Endothelial cell of umbilical vein (primary cell): ENCODE results near the gene CTNNA2. TPM values are rescaled to one million over a fixed set of nuclear protein-coding genes. Genes with fewer than 3 reads are reported as not detected.

ENCODE experiments used
- BruUV-seq: library from RNA; stranded (reverse); fragments of 400-500 nt; replicated peaks from 2 replicates; lab custom pipeline; 2021; lab: Mats Ljungman, UMichigan
- CTCF ChIA-PET: fragments of 300-600, 350-600 bp; sonication (Branson Sonifier 250); formaldehyde crosslinking; loops from one replicate; lab custom pipeline; 2021; ENCODE audit warnings: antibody characterized with exemption, inconsistent platforms; lab: Charles Lee
- POLR2A ChIA-PET: fragments of 300-600, 350-600 bp; sonication (Branson Sonifier 250); formaldehyde crosslinking; loops from one replicate; lab custom pipeline; 2021; ENCODE audit warnings: antibody characterized with exemption, inconsistent platforms; lab: Charles Lee
- DNase-seq: peaks from one replicate; pipeline ENCODE4 v3.0.0-alpha.2; 2011; ENCODE audit warnings: low read depth, low spot score
- FAIRE-seq: peaks from 2 replicates; lab custom pipeline; 2011; peaks lifted over from hg19 to GRCh38; lab: Jason Lieb, UNC
- H2AFZ ChIP-seq: 2 replicates; pipeline ENCODE4 v1.6.0; 2012; ENCODE audit warnings: low read depth, low read length, control low read depth, inconsistent platforms
- H3K27ac ChIP-seq: 2 replicates; pipeline ENCODE4 v1.5.1; 2011; ENCODE audit warnings: low read depth, mild to moderate bottlenecking, control low read depth, low read length, moderate library complexity; ENCODE audit not compliant: insufficient read depth
- H3K27me3 ChIP-seq, 2 experiments: 2 replicates each; pipeline versions ENCODE4 v1.6.0 to v1.6.1; 2011; ENCODE audit warnings: low read length in 2 of 2, mixed read lengths in 1 of 2; ENCODE audit not compliant: control insufficient read depth in 2 of 2, insufficient read depth in 2 of 2
- H3K36me3 ChIP-seq, 2 experiments: 2 replicates in 1 of 2; 3 replicates in 1 of 2; pipeline ENCODE4 v1.5.1; 2011; ENCODE audit warnings: low read length in 2 of 2, mild to moderate bottlenecking in 1 of 2, moderate library complexity in 1 of 2; ENCODE audit not compliant: control insufficient read depth in 2 of 2, insufficient read depth in 2 of 2; ENCODE audit errors: extremely low read depth in 1 of 2
- H3K4me1 ChIP-seq: 3 replicates; pipeline ENCODE4 v1.5.1; 2011; ENCODE audit warnings: mild to moderate bottlenecking, low read length; ENCODE audit not compliant: control insufficient read depth, insufficient read depth; ENCODE audit errors: extremely low read depth
- H3K4me2 ChIP-seq: 2 replicates; pipeline ENCODE4 v1.6.1; 2011; ENCODE audit warnings: low read length, control low read depth, mixed read lengths; ENCODE audit not compliant: insufficient read depth
- H3K4me3 ChIP-seq, 3 experiments: fragments of 200-600 bp in 1 of 3; sonication (generic), shearing (Covaris generic) in 1 of 3; replicated peaks in 1 of 3; 2 replicates each; pipeline ENCODE4 v1.5.1; 2011 to 2016; ENCODE audit warnings: control low read depth in 3 of 3, low read length in 3 of 3, mild to moderate bottlenecking in 2 of 3, inconsistent platforms in 1 of 3, low read depth in 1 of 3, moderate library complexity in 1 of 3; ENCODE audit not compliant: insufficient read depth in 1 of 3
- H3K79me2 ChIP-seq: 2 replicates; pipeline ENCODE4 v1.6.0; 2012; ENCODE audit warnings: low read length, inconsistent platforms; ENCODE audit not compliant: control insufficient read depth, insufficient read depth
- H3K9ac ChIP-seq: replicated peaks from 2 replicates; pipeline ENCODE3; 2011; ENCODE audit warnings: low read length, control low read depth; ENCODE audit not compliant: insufficient read depth; ENCODE audit errors: extremely low read depth
- H3K9me1 ChIP-seq: replicated peaks from 3 replicates; pipeline ENCODE4 v1.6.0; 2011; ENCODE audit warnings: mild to moderate bottlenecking, low read length; ENCODE audit not compliant: control insufficient read depth, insufficient read depth; ENCODE audit errors: extremely low read depth
- H3K9me3 ChIP-seq: replicated peaks from 2 replicates; pipeline ENCODE4 v1.5.1; 2012; ENCODE audit warnings: low read length, inconsistent platforms; ENCODE audit not compliant: control insufficient read depth, insufficient read depth
- H4K20me1 ChIP-seq: replicated peaks from 2 replicates; pipeline ENCODE3; 2011; ENCODE audit warnings: mild to moderate bottlenecking, low read length; ENCODE audit not compliant: control insufficient read depth, insufficient read depth; ENCODE audit errors: extremely low read depth
- CTCF ChIP-seq, 2 donors: IDR thresholded peaks; 1 replicate in 1 of 2; 2 replicates in 1 of 2; pipeline ENCODE4 v1.5.1; 2011; ENCODE audit warnings: low read length in 2 of 2, mild to moderate bottlenecking in 2 of 2, moderate library complexity in 2 of 2, control low read depth in 1 of 2, inconsistent platforms in 1 of 2, low read depth in 1 of 2; ENCODE audit not compliant: insufficient read depth in 1 of 2; ENCODE audit errors: extremely low read depth in 1 of 2
- EZH2 ChIP-seq: IDR thresholded peaks from 2 replicates; pipeline ENCODE4 v1.6.1; 2012; ENCODE audit warnings: borderline replicate concordance, low read depth, mild to moderate bottlenecking, moderate library complexity, low read length, inconsistent platforms; ENCODE audit not compliant: severe bottlenecking
- FOS ChIP-seq: IDR thresholded peaks from 2 replicates; pipeline ENCODE4 v1.6.1; 2011; ENCODE audit warnings: mild to moderate bottlenecking, low read length, moderate library complexity, borderline replicate concordance; ENCODE audit not compliant: insufficient read depth
- GATA2 ChIP-seq: IDR thresholded peaks from 2 replicates; pipeline ENCODE4 v1.7.0; 2011; ENCODE audit warnings: low read depth, mild to moderate bottlenecking, moderate library complexity, mixed read lengths, low read length; ENCODE audit not compliant: insufficient read length, insufficient read depth
- JUN ChIP-seq: IDR thresholded peaks from 2 replicates; pipeline ENCODE4 v1.6.1; 2011; ENCODE audit warnings: borderline replicate concordance, low read depth; ENCODE audit not compliant: insufficient read length, insufficient read depth
- MAX ChIP-seq: IDR thresholded peaks from 2 replicates; pipeline ENCODE4 v1.6.1; 2011; ENCODE audit not compliant: insufficient read depth, insufficient read length
- MYC ChIP-seq: IDR thresholded peaks from one replicate; pipeline ENCODE4 v1.6.1; 2011; ENCODE audit warnings: mild to moderate bottlenecking, low read depth, low read length
- POLR2A ChIP-seq: IDR thresholded peaks from 2 replicates; pipeline ENCODE4 v1.6.1; 2012; ENCODE audit warnings: low read depth, mild to moderate bottlenecking, control low read depth, low read length
- POLR2AphosphoS5 ChIP-seq: IDR thresholded peaks from 2 replicates; pipeline ENCODE4 v1.6.1; 2012; ENCODE audit warnings: low read depth, mild to moderate bottlenecking, control low read depth, low read length, moderate library complexity; ENCODE audit not compliant: insufficient read depth
- dilution Hi-C: fragments of 300-500 bp; cut with MboI; formaldehyde crosslinking; loops from one replicate; pipeline ENCODE4 v1.15.0; 2019; ENCODE audit warnings: low sequenced_read_pairs; ENCODE audit not compliant: extremely low pct_ligation_motif_present
- intact Hi-C: fragments of 100-400 bp; cut with micrococcal nuclease; formaldehyde crosslinking; loops from one replicate; pipeline ENCODE4 v1.10.0; 2022
- polyA plus RNA-seq, 4 experiments: library from polyadenylated mRNA; depleted of rRNA in 3 of 4; stranded (reverse) in 3 of 4; unstranded in 1 of 4; fragments of >200 nt; gene quantifications; 2 replicates each; pipeline versions ENCODE4 v1.2.1 to v1.2.3, GENCODE V29; 2011 to 2012; ENCODE audit warnings: missing spikeins in 1 of 4
- total RNA-seq: library from RNA; stranded (reverse); gene quantifications from 2 replicates; pipeline ENCODE4 v1.2.3, GENCODE V29; 2021

CTNNA2 gene
- total and polyA plus RNA-seq, 2 donors (not counting 3 experiments of a cell fraction or from before 2014, with no cell fraction given), result not detected

- H2AFZ ChIP-seq, result no peak overlapping the region
- FAIRE-seq, result no peak
- no peaks in the 10 kb centered on the region for H3K27me3 ChIP-seq
- H3K79me2 ChIP-seq, result no peaks in the 10 kb centered on the region
- dilution Hi-C loops, result no loop called here
- DNase-seq, result no peak
- BruUV-seq, result no TSS peak
- peaks cover 2% of the 10 kb centered on the region for H3K9me3 ChIP-seq
- H3K9me1 ChIP-seq, result no peaks in the 10 kb centered on the region
- no peaks in the 10 kb centered on the region for H3K4me1 ChIP-seq
- no peak overlapping the region for H3K4me2 ChIP-seq
- intact Hi-C loops, result no loop called here
- POLR2A ChIA-PET, result no interaction called here
- H3K9ac ChIP-seq, result no peak overlapping the region
- no peaks in the 10 kb centered on the region for H3K36me3 ChIP-seq
- CTCF ChIA-PET, result no interaction called here
- TF ChIP-seq POLR2A (no peak), GATA2 (no peak), CTCF (IDR thresholded peaks at IDR 0.05; ENCODE audit: extremely low read depth in 1 of 2, insufficient read depth in 1 of 2, low read depth in 1 of 2, low read length in 2 of 2) (no peak), MAX (no peak), EZH2 (no peak), POLR2AphosphoS5 (no peak), FOS (no peak), MYC (no peak), JUN (no peak)
- H4K20me1 ChIP-seq, result no peaks in the 10 kb centered on the region
- H3K27ac ChIP-seq, result no peak overlapping the region
- no peak overlapping the region for H3K4me3 ChIP-seq
These were observed 17.6 kb downstream of the CTNNA2 start for GRCh38 chr2:79530443-79530842.
